Measurements from ENCODE around the gene ARG2.

ARG2 gene

DNA sequence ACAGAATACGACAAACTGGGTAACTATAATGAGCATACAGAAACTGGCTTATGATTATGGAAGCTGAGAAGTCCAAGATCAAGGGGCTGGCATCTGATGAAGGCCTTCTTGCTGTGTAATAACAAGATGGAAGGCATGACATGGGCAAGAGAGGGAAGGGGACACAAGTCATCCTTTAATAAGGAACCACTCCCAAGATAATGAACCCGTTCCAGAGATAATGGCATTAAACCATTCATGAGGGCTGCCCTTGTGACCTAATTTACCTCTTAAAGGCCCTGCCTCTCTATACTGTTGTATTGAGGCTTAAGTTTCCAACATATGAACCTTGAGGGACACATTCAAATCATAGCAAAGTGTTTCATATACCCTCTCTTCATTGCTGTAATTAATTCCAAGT lies 59.3 kb downstream of the ARG2 start:
- no peak for TF ChIP-seq Cebpa-rat (IDR thresholded peaks at IDR 0.05)
- H3K36me3 ChIP-seq = peaks cover 44 to 83% (median 67%) of the 10 kb centered on the region in 11 experiments

DNA sequence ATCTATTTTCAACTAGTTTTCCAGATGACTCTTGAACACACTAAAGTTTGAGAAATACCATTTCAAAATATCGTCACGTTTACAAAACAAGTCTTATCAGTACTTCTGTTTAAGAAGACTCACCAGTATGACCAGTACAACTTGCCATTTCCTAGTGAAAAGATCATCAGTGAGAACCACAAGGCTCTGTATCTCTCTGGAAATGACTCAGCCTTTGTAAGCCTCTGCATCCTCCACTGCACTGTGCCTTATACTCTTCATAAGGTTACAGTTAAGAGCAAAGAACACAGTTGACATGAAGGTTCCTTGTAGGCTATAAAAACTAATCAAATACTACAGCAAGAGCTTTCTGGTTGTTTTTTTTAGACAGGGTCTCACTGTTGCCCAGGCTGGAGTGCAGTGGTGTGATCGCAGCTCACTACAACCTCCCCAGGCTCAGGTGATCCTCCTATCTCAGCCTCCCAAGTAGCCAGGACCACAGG lies 60.4 kb downstream of the ARG2 start:
- Histone ChIP-seq H3K9ac (peak overlapping the region in 1 of 11 experiments; percentile 42; a peak in 2 of 22 replicates), H3K27me3 (no peaks in the 10 kb centered on the region), H3K27ac (peak overlapping the region in 5 of 11 experiments; percentile 34 to 80 (median 71); a peak in 10 of 22 replicates), H3K4me2 (peak overlapping the region in 4 of 11 experiments; percentile 51 to 80 (median 63); a peak in 8 of 22 replicates), H3K4me1 (peaks cover 5 to 58% (median 15%) of the 10 kb centered on the region in 10 experiments; a peak in 18 of 20 replicates), H3K36me3 (peaks cover 55 to 95% (median 78%) of the 10 kb centered on the region in 11 experiments), H3K9me3 (replicated peaks in 1 of 11) (no peaks in the 10 kb centered on the region), H3K4me3 (no peak overlapping the region), H4K20me1 (peaks cover 0 to 5% (median 0%) of the 10 kb centered on the region in 11 experiments; a peak in 1 of 22 replicates)
- no peak for TF ChIP-seq Cebpa-rat (IDR thresholded peaks at IDR 0.05)

More for the DNA sequence above, 59.3 kb downstream of the ARG2 start:
- H3K27me3 ChIP-seq = no peaks in the 10 kb centered on the region
- no peak overlapping the region for H3K27ac ChIP-seq
- no peak overlapping the region for H3K9ac ChIP-seq
- H3K4me1 ChIP-seq = peaks cover 5 to 59% (median 17%) of the 10 kb centered on the region in 10 experiments; a peak in 18 of 20 replicates
- peaks cover under 1 to 3% (median 2%) of the 10 kb centered on the region in 11 experiments; a peak in 16 of 22 replicates for H4K20me1 ChIP-seq
- no peaks in the 10 kb centered on the region for H3K9me3 ChIP-seq (replicated peaks in 1 of 11)
- H3K4me2 ChIP-seq = no peak overlapping the region
- no peak overlapping the region for H3K4me3 ChIP-seq

DNA sequence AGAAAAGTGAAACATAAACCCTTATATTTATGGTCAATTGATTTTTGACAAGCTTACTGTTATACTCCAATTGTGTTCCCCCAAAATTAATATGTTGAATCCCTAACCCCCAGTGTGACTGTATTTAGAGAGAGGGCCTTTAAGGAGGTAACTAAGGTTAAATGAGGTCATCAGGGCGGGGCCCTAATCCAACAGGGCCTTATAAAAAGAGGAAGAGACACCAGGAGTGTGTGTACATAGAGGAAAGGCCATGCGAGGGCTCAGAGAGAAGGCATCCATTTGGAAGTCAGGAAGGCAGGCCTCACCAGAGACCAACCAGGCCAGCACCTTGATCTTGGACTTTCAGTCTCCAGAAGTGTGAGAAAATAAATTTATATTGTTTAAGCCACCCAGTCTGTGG lies 61.2 kb downstream of the ARG2 start:
- H3K4me3 ChIP-seq = no peak overlapping the region
- peak overlapping the region in 5 of 11 experiments; percentile 23 to 80 (median 57); a peak in 10 of 22 replicates for H3K4me2 ChIP-seq
- H4K20me1 ChIP-seq = peaks cover 0 to 9% (median 0%) of the 10 kb centered on the region in 11 experiments; a peak in 2 of 22 replicates
- TF ChIP-seq Cebpa-rat (IDR thresholded peaks at IDR 0.05) = no peak
- H3K36me3 ChIP-seq = peaks cover 63 to 99% (median 86%) of the 10 kb centered on the region in 11 experiments
- H3K27me3 ChIP-seq = no peaks in the 10 kb centered on the region
- no peaks in the 10 kb centered on the region for H3K9me3 ChIP-seq (replicated peaks in 1 of 11)
- H3K4me1 ChIP-seq = peaks cover 0 to 52% (median 10%) of the 10 kb centered on the region in 10 experiments; a peak in 11 of 20 replicates
- peak overlapping the region in 6 of 11 experiments; percentile 2 to 80 (median 64); a peak in 11 of 22 replicates for H3K27ac ChIP-seq
- H3K9ac ChIP-seq = peak overlapping the region in 3 of 11 experiments; percentile 24 to 42 (median 34); a peak in 2 of 22 replicates

DNA sequence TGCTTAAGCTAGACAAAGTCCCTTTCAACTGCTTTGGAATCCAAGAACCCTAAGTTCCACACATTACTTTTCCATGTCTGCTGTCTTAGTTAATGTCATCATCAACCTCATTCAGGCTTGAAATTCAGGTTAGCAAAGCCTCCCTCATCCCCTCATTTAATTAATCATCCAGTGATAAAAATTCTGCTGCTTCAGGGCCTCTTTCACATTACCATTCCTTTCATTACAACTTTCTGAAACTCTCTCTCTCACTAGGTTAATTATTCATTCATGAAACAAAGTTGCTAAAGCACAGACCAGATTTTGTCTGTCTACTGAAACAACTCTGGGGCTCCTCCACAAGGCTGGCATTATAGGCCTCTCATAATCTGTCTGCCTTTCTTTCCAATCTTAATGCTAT lies 64.1 kb downstream of the ARG2 start:
- peaks cover 0 to 18% (median 0%) of the 10 kb centered on the region in 11 experiments; a peak in 3 of 22 replicates for H4K20me1 ChIP-seq
- no peaks in the 10 kb centered on the region for H3K9me3 ChIP-seq (replicated peaks in 1 of 11)
- TF ChIP-seq Cebpa-rat (IDR thresholded peaks at IDR 0.05) = no peak
- H3K27me3 ChIP-seq = no peaks in the 10 kb centered on the region
- peaks cover 75 to 100% (median 96%) of the 10 kb centered on the region in 11 experiments for H3K36me3 ChIP-seq
- no peak overlapping the region for H3K4me2 ChIP-seq
- H3K4me1 ChIP-seq = peaks cover 0 to 38% (median 10%) of the 10 kb centered on the region in 10 experiments; a peak in 10 of 20 replicates
- no peak overlapping the region for H3K27ac ChIP-seq
- H3K9ac ChIP-seq = no peak overlapping the region
- no peak overlapping the region for H3K4me3 ChIP-seq

DNA sequence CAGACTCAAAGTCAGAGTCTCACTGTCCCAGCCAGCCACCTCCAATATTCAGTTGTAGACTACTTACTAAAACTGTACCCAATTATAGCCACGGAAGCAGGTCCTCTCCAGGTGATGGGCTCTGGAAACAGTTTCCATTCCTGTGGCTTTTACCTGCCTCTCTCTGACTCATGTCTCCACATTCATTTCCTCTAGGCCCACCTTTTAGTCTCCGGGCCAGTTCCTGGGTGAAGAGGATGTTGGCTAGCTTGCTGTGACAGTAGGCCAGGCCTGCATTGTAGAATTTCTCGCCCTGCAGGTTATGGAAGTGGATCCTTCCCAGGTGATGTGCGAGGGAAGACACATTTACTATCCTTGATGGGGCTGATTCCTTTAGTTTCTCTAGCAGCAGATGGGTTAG lies 70.3 kb downstream of the ARG2 start:
- no peak overlapping the region for H3K4me2 ChIP-seq

DNA sequence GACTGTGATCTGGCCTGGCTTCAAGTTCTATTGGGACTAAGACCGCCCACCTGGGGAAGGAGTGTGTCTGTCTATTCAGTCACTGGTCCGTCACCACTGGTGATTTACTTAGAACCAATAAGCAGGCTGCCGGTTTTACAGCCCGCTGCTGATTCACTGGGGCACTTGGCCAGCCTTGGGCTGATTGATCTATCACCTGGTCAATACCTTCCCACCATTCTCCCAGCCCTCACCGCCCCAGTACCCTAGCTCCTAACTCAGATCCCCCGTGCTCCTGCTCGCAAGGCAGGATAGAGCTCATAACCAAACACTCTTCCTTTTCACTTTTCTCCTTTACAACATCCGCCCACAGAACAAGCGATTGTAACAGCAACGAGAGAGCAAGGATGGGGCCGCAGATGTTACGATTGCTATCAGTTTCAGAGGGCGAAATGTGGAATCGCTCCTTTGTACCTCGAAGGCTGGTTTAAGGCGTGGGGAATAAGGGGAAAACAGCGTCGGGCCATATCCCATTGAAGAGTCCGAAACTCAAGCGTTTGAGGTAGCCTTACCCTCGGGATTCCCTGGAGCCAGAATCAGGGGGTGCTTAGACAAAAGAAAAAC lies 75.2 kb downstream of the ARG2 start:
- peak overlapping the region; percentile 71 to 97 (median 91) for H3K4me3 ChIP-seq
- no peak for TF ChIP-seq Cebpa-rat (IDR thresholded peaks at IDR 0.05)
- H3K9me3 ChIP-seq (replicated peaks in 1 of 11) = 0 out of 22 replicates have a peak, but pooled peaks cover 0 to 2% (median 0%) of the 10 kb centered on the region in 11 experiments
- peak overlapping the region; percentile 72 to 96 (median 87) for H3K4me2 ChIP-seq
- peaks cover 11 to 60% (median 16%) of the 10 kb centered on the region in 10 experiments; a peak in 19 of 20 replicates for H3K4me1 ChIP-seq
- peaks cover 0 to 28% (median 15%) of the 10 kb centered on the region in 11 experiments; a peak in 8 of 22 replicates for H4K20me1 ChIP-seq
- peak overlapping the region; percentile 78 to 91 (median 85) for H3K9ac ChIP-seq
- H3K27ac ChIP-seq = peak overlapping the region; percentile 32 to 87 (median 83); a peak in 20 of 22 replicates
- peaks cover 27 to 41% (median 34%) of the 10 kb centered on the region in 11 experiments for H3K36me3 ChIP-seq
- no peaks in the 10 kb centered on the region for H3K27me3 ChIP-seq

More for the DNA sequence above, 70.3 kb downstream of the ARG2 start:
- H3K9ac ChIP-seq = no peak overlapping the region
- peaks cover 11 to 42% (median 15%) of the 10 kb centered on the region in 10 experiments; a peak in 19 of 20 replicates for H3K4me1 ChIP-seq
- no peak for TF ChIP-seq Cebpa-rat (IDR thresholded peaks at IDR 0.05)
- H3K36me3 ChIP-seq = peaks cover 75 to 90% (median 83%) of the 10 kb centered on the region in 11 experiments
- no peak overlapping the region for H3K4me3 ChIP-seq
- H3K9me3 ChIP-seq (replicated peaks in 1 of 11) = no peaks in the 10 kb centered on the region
- H3K27ac ChIP-seq = no peak overlapping the region
- H4K20me1 ChIP-seq = peaks cover 0 to 38% (median 15%) of the 10 kb centered on the region in 11 experiments; a peak in 11 of 22 replicates
- H3K27me3 ChIP-seq = no peaks in the 10 kb centered on the region

DNA sequence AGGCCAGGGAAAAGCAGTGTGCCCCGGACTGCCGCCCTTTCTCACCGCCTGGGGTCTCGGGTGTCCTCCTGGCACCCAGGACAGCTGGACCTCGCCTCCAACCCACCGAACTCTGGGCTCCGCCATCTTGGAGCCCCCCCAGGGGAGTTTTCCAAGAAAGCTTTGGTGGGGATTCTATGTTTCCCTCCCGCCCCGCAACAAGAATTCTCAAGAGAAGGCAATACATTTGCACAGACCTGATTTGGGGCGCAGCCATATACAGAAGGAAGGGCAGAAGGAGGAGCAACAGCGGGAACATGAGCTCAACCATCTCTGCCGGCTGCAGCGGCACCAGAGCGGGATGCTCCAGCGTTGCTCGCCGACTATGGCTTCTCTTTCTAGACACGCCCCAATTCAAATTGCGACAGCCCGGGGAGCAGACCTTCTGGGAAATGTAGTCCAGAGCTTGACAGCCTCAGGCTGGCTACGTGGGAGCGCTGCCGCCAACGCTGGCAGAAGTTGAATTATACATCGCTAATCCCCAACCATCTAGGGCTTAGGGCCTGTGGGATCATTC lies 75.8 kb downstream of the ARG2 start, which contains the start of gene RDH11:
RDH11 (minus strand) TSS at position 371 of the 556 bp plus-strand sequence; CDS start at position 310, 61 bp downstream.
- Histone ChIP-seq H3K9ac (peak within 1 kb of the TSS; percentile 78 to 91 (median 85)), H3K4me2 (peak within 1 kb of the TSS; percentile 72 to 96 (median 87)), H3K36me3 (peaks cover 21 to 35% (median 28%) of the 10 kb centered on the region in 11 experiments), H3K27ac (peak within 1 kb of the TSS; percentile 32 to 87 (median 83); a peak in 20 of 22 replicates), H3K9me3 (replicated peaks in 1 of 11) (0 out of 22 replicates have a peak, but pooled peaks cover 0 to 8% (median 0%) of the 10 kb centered on the region in 11 experiments), H3K27me3 (no peaks in the 10 kb centered on the region), H3K4me3 (peak within 1 kb of the TSS; percentile 71 to 97 (median 91)), H4K20me1 (peaks cover 0 to 28% (median 15%) of the 10 kb centered on the region in 11 experiments; a peak in 8 of 22 replicates), H3K4me1 (peaks cover 11 to 65% (median 16%) of the 10 kb centered on the region in 10 experiments; a peak in 19 of 20 replicates)
- peak in 10 of 11 experiments; percentile 11 to 83 (median 63); a peak in 13 of 22 replicates for TF ChIP-seq Cebpa-rat (IDR thresholded peaks at IDR 0.05)

DNA sequence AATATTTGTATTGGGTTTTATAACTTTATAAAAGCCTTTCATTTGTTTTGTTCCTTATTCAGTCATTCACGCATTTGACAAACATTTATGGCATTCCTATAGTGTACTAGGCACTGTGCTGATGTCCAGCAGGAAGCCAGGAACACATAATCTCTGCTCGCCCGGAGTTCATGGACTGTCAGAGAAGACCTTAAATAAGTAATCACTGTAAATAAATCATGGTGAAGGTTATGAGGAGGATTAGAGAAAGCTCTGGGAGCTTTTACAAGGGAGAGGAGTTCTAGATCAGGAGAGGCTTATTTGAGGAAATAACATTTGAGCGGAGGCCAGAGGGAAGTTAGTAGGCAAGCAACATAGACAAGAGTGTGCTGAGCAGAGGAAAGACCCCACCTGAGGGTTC lies 77.3 kb downstream of the ARG2 start:
- peaks cover 11 to 77% (median 18%) of the 10 kb centered on the region in 10 experiments; a peak in 19 of 20 replicates for H3K4me1 ChIP-seq
- H3K4me2 ChIP-seq = peak overlapping the region in 2 of 11 experiments; percentile 39 to 94; a peak in 4 of 22 replicates

More for the DNA sequence above, 77.3 kb downstream of the ARG2 start:
- no peaks in the 10 kb centered on the region for H3K27me3 ChIP-seq
- H3K9ac ChIP-seq = no peak overlapping the region
- 0 out of 22 replicates have a peak, but pooled peaks cover 0 to 8% (median 0%) of the 10 kb centered on the region in 11 experiments for H3K9me3 ChIP-seq (replicated peaks in 1 of 11)
- no peak overlapping the region for H3K4me3 ChIP-seq
- peaks cover 5 to 20% (median 13%) of the 10 kb centered on the region in 11 experiments for H3K36me3 ChIP-seq
- H4K20me1 ChIP-seq = peaks cover 0 to 21% (median 14%) of the 10 kb centered on the region in 11 experiments; a peak in 8 of 22 replicates
- H3K27ac ChIP-seq = no peak overlapping the region
- TF ChIP-seq Cebpa-rat (IDR thresholded peaks at IDR 0.05) = no peak

Data from BLaER1 treated with 17β-estradiol and CSF1 and Interleukin-3, amounts not matched to agents 10 nM and 100 nM (cell line).